ENCODE results near the gene GTPBP8.

GRCh38 chr3:112980080-112980479 is 10.7 kb upstream of the GTPBP8 start:
- TF ChIP-seq CTCF (IDR thresholded peaks at IDR 0.05) (no peak), POLR2A (IDR thresholded peaks at IDR 0.05) (no peak)
